Activated T-helper 17 cell treated with anti-CD3 and anti-CD28 coated beads, Interleukin-2, amount 50 U/mL, for 72 hours (primary cell): ENCODE data around the gene ATAD5. TPM values are rescaled to one million over a fixed set of nuclear protein-coding genes. Genes with fewer than 3 reads are reported as not detected.
"Not testable (repeated sequence)": the region's sequence is repeated elsewhere in the genome, so short reads cannot be mapped to it uniquely, and the experiment has no call there.

Experiments used
- ATAC-seq: fragments of 150-1000 bp; cut with Tn5 transposase; replicated peaks from 2 replicates; pipeline ENCODE4 v1.10.0; 2021; ENCODE audit warnings: mild to moderate bottlenecking, moderate library complexity
- H3K27ac Mint-ChIP-seq: one replicate; pipeline ENCODE4 v1.8.0; 2022; ENCODE audit warnings: mixed read lengths
- H3K27me3 Mint-ChIP-seq: one replicate; pipeline ENCODE4 v1.8.0; 2022; ENCODE audit warnings: mixed read lengths
- H3K36me3 Mint-ChIP-seq: one replicate; pipeline ENCODE4 v1.8.0; 2022; ENCODE audit warnings: low read depth, mild to moderate bottlenecking, mixed read lengths
- H3K4me1 Mint-ChIP-seq: one replicate; pipeline ENCODE4 v1.8.0; 2022; ENCODE audit warnings: mixed read lengths
- H3K4me3 Mint-ChIP-seq: one replicate; pipeline ENCODE4 v1.8.0; 2022; ENCODE audit warnings: mild to moderate bottlenecking, mixed read lengths
- H3K9me3 Mint-ChIP-seq: one replicate; pipeline ENCODE4 v1.8.0; 2022; ENCODE audit warnings: mixed read lengths
- total RNA-seq, 2 donors: library from RNA; stranded (reverse); gene quantifications; one replicate each; pipeline ENCODE4 v1.2.3, GENCODE V29; 2022

The ATAD5 gene
- total RNA-seq, 2 donors from 2014 or later, result 35.8 to 38.6 TPM

- ATAC-seq, result no peak
- Mint-ChIP-seq H3K36me3 (peaks cover 70% of the 10 kb centered on the region), H3K4me3 (no peak overlapping the region), H3K27me3 (no peaks in the 10 kb centered on the region), H3K27ac (no peak overlapping the region), H3K4me1 (no peaks in the 10 kb centered on the region), H3K9me3 (no peaks in the 10 kb centered on the region)
Measured at GRCh38 chr17:30840771-30841170, 9.0 kb downstream of the ATAD5 start.

GRCh38 chr17:30848021-30848420, 16.3 kb downstream of the ATAD5 start:
- ATAC-seq, result no peak
- H3K9me3 Mint-ChIP-seq, result no peaks in the 10 kb centered on the region
- no peaks in the 10 kb centered on the region for H3K4me1 Mint-ChIP-seq

DNA sequence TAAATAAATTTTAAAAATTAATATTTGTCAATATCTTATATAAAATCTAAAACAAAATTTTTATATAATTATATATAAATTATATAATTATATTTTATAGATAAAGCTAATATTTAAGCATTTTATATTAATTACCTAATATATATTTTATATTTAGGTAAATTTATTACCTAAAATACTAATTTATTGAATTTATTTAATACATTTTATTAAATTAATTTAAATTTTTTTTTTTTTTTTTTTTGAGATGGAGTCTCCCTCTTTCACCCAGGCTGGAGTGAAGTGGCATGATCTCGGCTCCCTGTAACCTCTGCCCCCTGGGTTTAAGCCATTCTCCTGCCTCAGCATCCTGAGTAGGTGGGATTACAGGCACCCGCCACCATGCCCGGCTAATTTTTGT, 22.4 kb downstream of the ATAD5 start:
- Mint-ChIP-seq H3K27ac (no peak overlapping the region), H3K4me1 (no peaks in the 10 kb centered on the region), H3K27me3 (no peaks in the 10 kb centered on the region), H3K4me3 (no peak overlapping the region), H3K36me3 (peaks cover 62% of the 10 kb centered on the region), H3K9me3 (no peaks in the 10 kb centered on the region)
- ATAC-seq, result no peak

More at GRCh38 chr17:30848021-30848420, 16.3 kb downstream of the ATAD5 start:
- Mint-ChIP-seq H3K36me3 (peaks cover 48% of the 10 kb centered on the region), H3K27ac (no peak overlapping the region), H3K27me3 (no peaks in the 10 kb centered on the region), H3K4me3 (no peak overlapping the region)

DNA sequence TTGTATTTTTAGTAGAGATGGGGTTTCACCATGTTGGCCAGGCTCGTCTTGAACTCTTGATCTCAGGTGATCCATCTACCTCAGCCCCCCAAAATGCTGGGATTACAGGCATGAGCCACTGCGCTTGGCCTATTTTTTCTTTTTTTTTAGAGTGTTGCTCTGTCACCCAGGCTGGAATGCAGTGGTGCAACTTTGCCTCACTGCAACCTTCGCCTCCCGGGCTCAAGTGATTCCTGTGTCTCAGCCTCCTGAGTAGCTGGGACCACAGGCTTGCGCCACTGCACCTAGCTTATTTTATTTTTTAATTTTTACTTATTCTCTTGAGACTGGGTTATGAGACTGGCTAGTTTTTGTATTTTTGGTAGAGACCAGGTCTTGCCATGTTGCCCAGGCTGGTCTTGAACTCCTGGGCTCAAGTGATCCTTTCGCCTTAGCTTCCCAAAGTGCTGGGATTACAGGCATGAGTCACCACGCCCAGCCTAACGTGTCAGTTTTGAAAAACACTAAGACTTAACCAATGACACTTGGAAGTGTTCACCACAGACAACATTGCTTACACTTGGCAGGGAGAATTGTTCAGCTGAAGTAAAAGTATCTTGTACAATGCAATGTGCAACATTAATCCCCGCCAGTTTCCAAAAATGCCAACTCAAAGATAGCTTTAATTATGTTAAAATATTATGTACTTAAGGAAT, 26.9 kb downstream of the ATAD5 start:
- H3K4me1 Mint-ChIP-seq, result no peaks in the 10 kb centered on the region
- H3K36me3 Mint-ChIP-seq, result peaks cover 82% of the 10 kb centered on the region
- H3K27ac Mint-ChIP-seq, result no peak overlapping the region
- H3K9me3 Mint-ChIP-seq, result no peaks in the 10 kb centered on the region
- no peak overlapping the region for H3K4me3 Mint-ChIP-seq
- ATAC-seq, result no peak
- H3K27me3 Mint-ChIP-seq, result no peaks in the 10 kb centered on the region

- no peak for ATAC-seq
- no peaks in the 10 kb centered on the region for H3K27me3 Mint-ChIP-seq
- H3K9me3 Mint-ChIP-seq, result no peaks in the 10 kb centered on the region
- H3K4me1 Mint-ChIP-seq, result no peaks in the 10 kb centered on the region
- no peak overlapping the region for H3K4me3 Mint-ChIP-seq
- H3K36me3 Mint-ChIP-seq, result peaks cover 86% of the 10 kb centered on the region
- H3K27ac Mint-ChIP-seq, result no peak overlapping the region
Measured at GRCh38 chr17:30864636-30865035, 32.9 kb downstream of the ATAD5 start.

- no peak for ATAC-seq
- Mint-ChIP-seq H3K9me3 (no peaks in the 10 kb centered on the region), H3K4me3 (no peak overlapping the region), H3K27ac (no peak overlapping the region), H3K4me1 (no peaks in the 10 kb centered on the region), H3K27me3 (no peaks in the 10 kb centered on the region), H3K36me3 (peaks cover 89% of the 10 kb centered on the region)
Measured at GRCh38 chr17:30869005-30869404, 37.2 kb downstream of the ATAD5 start.

- H3K9me3 Mint-ChIP-seq, result no peaks in the 10 kb centered on the region
- H3K27ac Mint-ChIP-seq, result no peak overlapping the region
- no peaks in the 10 kb centered on the region for H3K27me3 Mint-ChIP-seq
- ATAC-seq, result no peak
- H3K36me3 Mint-ChIP-seq, result peaks cover 50% of the 10 kb centered on the region
- no peak overlapping the region for H3K4me3 Mint-ChIP-seq
- H3K4me1 Mint-ChIP-seq, result no peaks in the 10 kb centered on the region
Measured at GRCh38 chr17:30886187-30886586, 54.4 kb downstream of the ATAD5 start.

GRCh38 chr17:30894236-30894635, 62.5 kb downstream of the ATAD5 start:
- no peak overlapping the region for H3K4me3 Mint-ChIP-seq
- H3K9me3 Mint-ChIP-seq, result no peaks in the 10 kb centered on the region
- no peaks in the 10 kb centered on the region for H3K27me3 Mint-ChIP-seq
- H3K27ac Mint-ChIP-seq, result no peak overlapping the region
- H3K36me3 Mint-ChIP-seq, result peaks cover 70% of the 10 kb centered on the region
- ATAC-seq, result no peak
- H3K4me1 Mint-ChIP-seq, result peaks cover 5% of the 10 kb centered on the region

- H3K27ac Mint-ChIP-seq, result no peak overlapping the region
- H3K9me3 Mint-ChIP-seq, result no peaks in the 10 kb centered on the region
- no peak overlapping the region for H3K4me3 Mint-ChIP-seq
- peaks cover 87% of the 10 kb centered on the region for H3K36me3 Mint-ChIP-seq
- H3K4me1 Mint-ChIP-seq, result peaks cover 9% of the 10 kb centered on the region
- ATAC-seq, result no peak
- H3K27me3 Mint-ChIP-seq, result no peaks in the 10 kb centered on the region
Measured at GRCh38 chr17:30897311-30897710, 65.5 kb downstream of the ATAD5 start.

DNA sequence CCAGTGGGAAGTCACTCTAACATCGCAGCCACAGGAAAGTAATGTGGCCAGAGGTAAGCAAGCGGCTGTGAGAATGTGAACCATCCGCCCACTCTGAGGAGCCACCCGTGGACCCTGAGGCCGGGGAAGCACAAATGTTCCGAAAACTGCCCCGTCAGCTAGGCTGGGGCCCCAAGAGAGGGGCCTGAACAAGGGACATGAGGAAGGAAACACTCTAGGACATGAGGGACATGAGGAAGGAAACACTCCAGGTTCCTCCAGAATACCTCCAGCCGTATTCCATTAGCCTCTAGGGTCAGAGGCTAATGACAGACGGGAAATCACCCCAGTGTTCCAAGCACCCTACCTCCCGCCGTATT, 74.0 kb downstream of the ATAD5 start:
- H3K27me3 Mint-ChIP-seq, result no peaks in the 10 kb centered on the region
- ATAC-seq, result peak; percentile 54
- H3K9me3 Mint-ChIP-seq, result no peaks in the 10 kb centered on the region
- H3K36me3 Mint-ChIP-seq, result peaks cover 35% of the 10 kb centered on the region
- H3K4me3 Mint-ChIP-seq, result peak overlapping the region; percentile 96
- peak overlapping the region; percentile 98 for H3K27ac Mint-ChIP-seq
- peaks cover 23% of the 10 kb centered on the region for H3K4me1 Mint-ChIP-seq

DNA sequence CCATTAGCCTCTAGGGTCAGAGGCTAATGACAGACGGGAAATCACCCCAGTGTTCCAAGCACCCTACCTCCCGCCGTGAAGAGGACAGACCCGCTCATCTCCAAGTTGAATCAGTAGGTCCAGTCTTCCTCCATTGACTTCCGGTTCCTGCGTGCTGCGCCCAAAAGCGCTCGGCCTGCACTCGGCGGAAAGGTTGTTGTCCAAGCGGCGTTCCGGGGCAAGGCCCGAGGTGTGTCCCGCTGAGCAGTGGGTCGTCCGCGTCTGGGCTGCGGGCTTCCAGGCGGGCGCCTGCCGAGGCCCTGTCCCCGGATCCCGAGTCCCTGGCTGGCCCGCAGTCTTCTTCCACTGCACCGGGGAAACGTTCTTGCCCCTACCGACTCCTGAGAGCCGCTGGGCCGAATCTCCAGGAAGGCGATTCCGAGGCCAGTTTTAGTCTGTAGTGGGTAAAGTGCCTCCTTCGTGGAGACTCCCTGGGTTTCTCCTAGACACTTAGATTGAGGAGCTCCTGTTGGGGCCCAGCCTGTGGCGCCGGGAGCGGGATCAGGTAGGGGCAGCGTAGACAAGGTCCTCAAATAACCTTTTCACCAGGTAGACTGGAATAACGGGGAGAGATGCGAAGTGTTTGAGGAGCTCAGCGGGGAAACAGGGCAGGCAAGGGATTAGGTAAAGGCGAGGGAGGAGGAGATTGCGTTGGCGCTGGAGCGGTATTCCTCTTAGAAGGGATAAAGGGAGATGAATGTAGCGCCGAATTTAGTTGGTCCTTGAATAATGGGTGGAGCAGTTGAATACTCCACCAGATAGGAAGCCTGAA, 74.5 kb downstream of the ATAD5 start, which contains the start of gene TEFM:
TEFM (minus strand) TSS at position 138 of the 811 bp plus-strand sequence; CDS start at position 98, 40 bp downstream.
- H3K27ac Mint-ChIP-seq, result peak within 1 kb of the TSS; percentile 98
- H3K9me3 Mint-ChIP-seq, result no peaks in the 10 kb centered on the region
- H3K36me3 Mint-ChIP-seq, result peaks cover 29% of the 10 kb centered on the region
- H3K27me3 Mint-ChIP-seq, result no peaks in the 10 kb centered on the region
- H3K4me3 Mint-ChIP-seq, result peak within 1 kb of the TSS; percentile 96
- peak; percentile 96 for ATAC-seq
- H3K4me1 Mint-ChIP-seq, result peaks cover 23% of the 10 kb centered on the region

DNA sequence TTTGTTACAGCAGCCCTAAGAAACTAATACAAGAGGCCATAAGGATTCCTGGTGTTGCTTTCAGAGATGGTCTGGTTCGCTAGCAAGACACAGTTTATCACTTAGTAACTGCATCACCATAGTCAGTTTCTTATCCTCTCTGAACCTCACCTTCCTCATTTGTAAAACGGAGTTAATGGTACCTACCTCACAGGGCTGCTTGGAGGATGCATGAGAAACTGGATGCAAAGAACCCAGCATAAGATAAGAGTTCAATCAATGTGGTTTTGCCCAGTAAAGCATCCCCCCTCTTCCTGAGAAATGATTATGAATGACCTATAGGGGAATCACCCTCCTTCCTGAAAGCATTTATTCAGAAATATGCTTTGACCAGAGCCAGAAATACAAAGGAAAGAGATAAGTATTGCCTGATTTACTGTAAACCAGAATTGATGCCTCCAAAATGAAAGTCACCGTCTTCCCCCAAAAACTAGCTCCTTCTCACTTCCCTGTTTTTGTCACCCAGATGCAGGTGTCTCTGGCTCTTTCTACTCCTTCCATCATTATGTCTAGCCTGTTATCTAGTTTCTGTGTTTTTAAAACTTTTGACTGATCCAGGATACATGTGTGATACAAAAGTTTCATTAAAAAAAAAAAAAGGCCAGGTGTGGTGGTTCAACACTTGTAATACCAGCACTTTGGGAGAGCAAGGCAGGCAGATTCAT, 77.1 kb downstream of the ATAD5 start:
- Mint-ChIP-seq H3K27me3 (no peaks in the 10 kb centered on the region), H3K4me1 (peaks cover 13% of the 10 kb centered on the region), H3K9me3 (no peaks in the 10 kb centered on the region), H3K27ac (no peak overlapping the region), H3K36me3 (peaks cover 6% of the 10 kb centered on the region), H3K4me3 (no peak overlapping the region)
- ATAC-seq, result no peak

DNA sequence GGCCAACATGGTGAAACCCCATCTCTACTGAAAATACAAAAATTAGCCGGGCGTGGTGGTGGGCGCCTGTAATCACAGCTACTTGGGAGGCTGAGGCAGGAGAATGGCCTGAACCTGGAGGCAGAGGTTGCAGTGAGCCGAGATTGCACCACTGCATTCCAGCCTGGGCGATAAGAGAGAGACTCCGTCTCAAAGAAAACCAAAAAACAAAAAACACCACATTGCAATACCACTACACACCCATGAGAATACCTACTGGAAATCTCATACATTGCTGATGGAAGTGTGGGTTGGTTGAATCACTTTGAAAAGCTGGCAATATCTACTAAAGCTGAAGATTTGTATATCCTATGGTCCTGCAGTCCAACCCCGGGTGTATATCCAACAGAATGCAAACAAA, 78.4 kb downstream of the ATAD5 start:
- not testable (repeated sequence) for H3K36me3 Mint-ChIP-seq, ATAC-seq, H3K27me3 Mint-ChIP-seq, H3K9me3 Mint-ChIP-seq, H3K4me3 Mint-ChIP-seq, H3K27ac Mint-ChIP-seq
- H3K4me1 Mint-ChIP-seq, result peaks cover 12% of the 10 kb centered on the region

GRCh38 chr17:30913955-30914354, 82.2 kb downstream of the ATAD5 start:
- Mint-ChIP-seq H3K4me1 (no peaks in the 10 kb centered on the region), H3K4me3 (no peak overlapping the region), H3K9me3 (no peaks in the 10 kb centered on the region), H3K27me3 (no peaks in the 10 kb centered on the region), H3K27ac (no peak overlapping the region), H3K36me3 (no peaks in the 10 kb centered on the region)
- no peak for ATAC-seq
